NCI-H69 (cell line): ENCODE measurements around the gene KLHL29.
"Not testable (repeated sequence)": the region's sequence is repeated elsewhere in the genome, so short reads cannot be mapped to it uniquely, and the experiment has no call there.

Experiments used
- DNase-seq: peaks from one replicate; lab custom pipeline; 2025; lab: John Stamatoyannopoulos, UW

Gene KLHL29

GRCh38 chr2:23384551-23385343 lies at the start of gene KLHL29:
TSS of gene KLHL29 (plus strand) at chr2:23385179. CDS start at chr2:23562197, 177,018 bp downstream.
- peak; percentile 79 for DNase-seq

DNA sequence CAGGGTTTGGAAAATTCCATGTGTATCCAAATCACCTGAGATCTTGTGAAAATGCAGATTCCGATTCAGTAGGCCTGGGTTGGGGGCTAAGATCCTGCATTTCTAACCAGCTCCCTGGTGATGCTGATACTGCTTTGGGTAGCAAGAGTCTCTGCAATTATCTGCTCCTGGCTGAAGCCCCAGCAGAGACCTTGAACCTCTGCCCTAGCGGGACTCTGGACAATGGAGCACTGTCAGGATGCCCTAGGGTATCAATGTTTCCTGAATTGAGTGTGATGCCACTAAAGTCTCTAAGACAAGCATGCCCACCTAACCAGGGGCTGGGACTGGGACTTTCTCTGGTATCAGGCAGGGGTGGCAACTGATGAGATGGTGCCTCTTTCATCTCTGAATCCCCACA lies 49.4 kb upstream of the KLHL29 start:
- DNase-seq: no peak

DNA sequence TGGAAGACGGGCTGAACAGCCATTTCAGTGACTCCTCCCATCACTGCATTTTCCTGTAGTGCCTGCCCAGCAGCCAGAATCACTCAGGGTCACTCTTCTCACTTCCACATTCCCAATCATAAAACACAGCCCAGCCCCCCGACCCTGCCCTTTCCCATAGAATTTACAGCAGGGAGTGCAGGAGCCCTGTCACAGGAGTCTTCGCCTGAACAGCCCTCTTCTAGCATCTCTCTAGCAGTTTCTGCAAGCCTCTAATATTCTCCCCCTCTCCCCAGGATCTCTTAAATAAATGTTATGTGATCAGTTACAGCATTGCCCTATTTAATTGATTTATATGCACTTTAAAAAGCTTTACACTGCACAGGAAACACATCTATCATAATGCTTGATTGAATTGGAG lies 42.9 kb upstream of the KLHL29 start:
- no peak for DNase-seq

- DNase-seq: no peak
These were observed 39.0 kb upstream of the KLHL29 start for GRCh38 chr2:23346029-23346428.

GRCh38 chr2:23346781-23347180 lies 38.2 kb upstream of the KLHL29 start:
- DNase-seq: no peak

GRCh38 chr2:23347471-23348092 lies 37.4 kb upstream of the KLHL29 start:
- DNase-seq: no peak

DNA sequence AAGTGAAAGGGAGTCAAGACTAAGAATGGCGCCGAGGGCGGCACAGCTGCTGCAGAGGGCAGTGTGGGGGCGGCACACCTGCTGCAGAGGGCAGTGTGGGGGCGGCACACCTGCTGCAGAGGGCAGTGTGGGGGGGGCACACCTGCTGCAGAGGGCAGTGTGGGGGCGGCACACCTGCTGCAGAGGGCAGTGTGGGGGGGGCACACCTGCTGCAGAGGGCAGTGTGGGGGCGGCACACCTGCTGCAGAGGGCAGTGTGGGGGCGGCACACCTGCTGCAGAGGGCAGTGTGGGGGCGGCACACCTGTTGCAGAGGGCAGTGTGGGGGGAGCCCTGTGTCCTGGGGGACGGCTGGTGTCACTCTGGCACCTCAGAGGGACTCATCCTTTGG lies 36.9 kb upstream of the KLHL29 start:
- DNase-seq: not testable (repeated sequence)

GRCh38 chr2:23349508-23349907 lies 35.5 kb upstream of the KLHL29 start:
- no peak for DNase-seq

GRCh38 chr2:23350041-23350791 lies 34.8 kb upstream of the KLHL29 start:
- no peak for DNase-seq

- DNase-seq: no peak
These were observed 34.1 kb upstream of the KLHL29 start for GRCh38 chr2:23350792-23351355.

- DNase-seq: peak; percentile 78
These were observed 33.4 kb upstream of the KLHL29 start for GRCh38 chr2:23351388-23352141.

- no peak for DNase-seq
These were observed 30.4 kb upstream of the KLHL29 start for GRCh38 chr2:23354554-23354953.

DNA sequence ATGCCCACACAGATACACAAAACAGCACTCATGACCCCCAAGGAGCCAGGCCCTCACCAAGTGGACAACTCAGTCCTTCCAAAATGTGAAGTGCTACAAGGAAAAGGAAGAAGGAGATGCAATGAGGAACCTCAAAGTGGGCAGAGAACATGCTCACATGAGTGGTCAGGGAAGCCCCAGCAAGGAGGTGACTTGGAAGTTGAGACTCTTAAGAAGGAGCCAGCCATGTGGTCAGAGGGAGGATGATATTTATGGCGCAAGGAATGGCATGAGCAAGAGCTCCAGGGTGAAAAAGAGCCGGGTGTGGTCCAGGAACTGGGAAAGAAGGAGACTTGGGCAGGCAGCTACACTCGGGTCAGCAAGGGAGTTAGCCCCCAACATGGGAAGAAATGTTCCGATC lies 30.0 kb upstream of the KLHL29 start:
- DNase-seq: no peak

DNA sequence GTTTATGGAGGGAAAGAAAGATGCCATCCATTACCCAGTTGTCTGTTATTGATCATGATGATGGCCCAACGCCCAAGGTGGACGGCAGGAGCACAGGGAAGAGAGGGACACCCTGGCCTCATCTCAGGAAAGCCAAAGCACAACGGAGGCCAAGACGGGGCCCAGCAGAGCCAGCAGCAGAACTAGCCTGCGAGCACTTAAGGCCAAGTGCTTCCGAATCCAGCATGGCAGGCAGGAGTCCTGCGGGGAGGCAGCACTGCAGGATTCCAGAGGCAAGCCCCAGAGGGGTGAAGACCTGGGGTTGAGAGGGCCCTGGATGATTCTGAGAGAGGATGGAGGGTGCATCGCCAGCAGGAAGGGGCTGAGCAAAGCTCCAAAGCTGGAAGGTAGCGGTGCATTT lies 28.3 kb upstream of the KLHL29 start:
- DNase-seq: no peak

- DNase-seq: no peak
These were observed 25.1 kb upstream of the KLHL29 start for GRCh38 chr2:23359631-23360567.

- DNase-seq: no peak
These were observed 24.3 kb upstream of the KLHL29 start for GRCh38 chr2:23360571-23361125.

- no peak for DNase-seq
These were observed 23.8 kb upstream of the KLHL29 start for GRCh38 chr2:23361152-23361551.

DNA sequence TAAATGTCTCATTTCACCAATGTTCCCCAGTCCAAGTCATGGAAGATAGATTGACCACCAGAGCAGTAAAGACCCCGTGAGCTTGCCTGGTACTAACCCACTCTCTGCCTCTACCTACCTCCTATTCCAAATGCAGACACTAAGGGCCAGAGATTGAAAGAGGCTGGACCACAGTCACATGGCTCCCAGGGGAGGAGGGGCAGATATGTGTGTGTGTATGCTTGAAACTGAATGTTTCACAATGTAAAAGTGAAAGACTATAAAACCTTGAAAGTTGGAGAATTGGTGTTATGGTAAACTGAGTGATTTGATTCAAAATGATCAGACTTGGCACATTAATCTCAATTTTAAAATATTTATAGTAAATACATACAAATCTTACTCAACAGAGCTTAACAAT lies 21.7 kb upstream of the KLHL29 start:
- no peak for DNase-seq

DNA sequence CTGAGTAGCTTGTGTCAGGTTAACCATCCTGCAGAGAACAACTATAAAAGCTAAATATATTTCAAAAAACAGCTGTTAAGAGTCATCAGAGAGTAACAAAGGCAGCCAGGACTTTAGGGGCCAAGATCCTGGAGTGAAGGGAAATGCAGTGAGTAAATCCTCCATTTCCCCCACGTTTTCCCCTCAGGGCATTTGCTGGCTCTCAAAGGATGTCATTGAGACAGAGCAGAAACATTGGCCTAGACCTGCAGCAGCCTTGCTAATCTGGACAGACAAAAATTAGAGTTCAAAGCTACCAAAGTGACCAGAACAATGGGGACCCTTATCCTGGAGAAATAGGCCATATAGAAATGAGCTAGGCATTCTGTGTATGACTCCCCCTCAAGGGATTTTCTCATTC lies 21.1 kb upstream of the KLHL29 start:
- peak; percentile 71 for DNase-seq

DNA sequence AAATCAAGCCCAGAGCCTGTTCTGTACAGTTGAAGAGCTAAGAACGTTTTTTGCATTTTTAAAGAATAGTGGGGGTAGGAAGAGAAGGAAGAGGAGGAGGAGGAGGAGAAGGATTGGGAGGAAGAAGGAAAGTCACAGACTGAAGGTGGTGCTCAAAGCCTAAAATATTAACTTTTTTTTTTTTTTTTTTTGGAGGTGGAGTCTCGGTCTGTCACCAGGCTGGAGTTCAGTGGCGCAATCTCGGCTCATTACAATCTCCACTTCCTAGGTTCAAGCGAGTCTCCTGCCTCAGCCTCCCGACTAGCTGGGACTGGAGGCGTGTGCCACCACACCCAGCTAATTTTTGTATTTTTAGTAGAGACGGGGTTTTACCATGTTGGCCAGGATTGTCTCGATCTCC lies 18.3 kb upstream of the KLHL29 start:
- no peak for DNase-seq
